GM21528 (cell line): ENCODE results near the gene PLVAP.
"Not testable (repeated sequence)": the region's sequence is repeated elsewhere in the genome, so short reads cannot be mapped to it uniquely, and the experiment has no call there.

ENCODE experiments used
- ATAC-seq: cut with Tn5 transposase; IDR thresholded peaks from one replicate; pipeline ENCODE4 v1.9.1; 2021; ENCODE audit warnings: mild to moderate bottlenecking, moderate library complexity; ENCODE audit not compliant: unreplicated experiment, low FRiP score

The PLVAP gene

GRCh38 chr19:17402982-17403855 is 26.1 kb upstream of the PLVAP start:
- no peak for ATAC-seq

- no peak for ATAC-seq
These were observed 24.5 kb upstream of the PLVAP start for GRCh38 chr19:17401628-17402027.

- no peak for ATAC-seq
These were observed 21.9 kb upstream of the PLVAP start for GRCh38 chr19:17398902-17399527.

GRCh38 chr19:17394891-17395415 is 17.8 kb upstream of the PLVAP start:
- no peak for ATAC-seq

GRCh38 chr19:17393914-17394313 is 16.8 kb upstream of the PLVAP start, which contains the start of gene CCDC194:
Gene CCDC194 (minus strand): TSS chr19:17394196. CDS start chr19:17394158, 38 bp downstream.
- ATAC-seq, result no peak

DNA sequence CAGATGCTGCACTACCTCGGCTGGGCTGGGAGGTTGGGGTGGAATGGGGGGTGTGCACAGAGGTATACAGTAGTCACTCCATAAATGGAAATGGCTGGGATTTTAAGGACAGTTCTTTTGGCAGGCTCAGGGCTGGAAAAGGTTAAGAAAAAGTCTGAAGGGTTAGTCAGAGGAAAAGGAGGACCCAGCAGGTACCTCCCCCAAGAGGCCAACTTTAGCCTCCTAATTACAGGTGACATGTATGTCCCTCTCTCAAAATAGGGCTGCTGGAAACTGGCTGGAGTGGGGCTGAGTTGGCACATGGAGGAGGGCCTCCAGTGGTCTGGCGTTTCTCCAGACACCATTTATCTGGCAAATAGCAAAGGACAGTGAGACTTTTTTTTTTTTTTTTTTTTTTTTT is 15.9 kb upstream of the PLVAP start:
- no peak for ATAC-seq

- peak; percentile 17 for ATAC-seq
These were observed 14.4 kb upstream of the PLVAP start for GRCh38 chr19:17391371-17392151.

GRCh38 chr19:17390665-17391370 is 13.7 kb upstream of the PLVAP start:
- ATAC-seq, result peak; percentile 67

- no peak for ATAC-seq
These were observed 13.0 kb upstream of the PLVAP start for GRCh38 chr19:17389957-17390664.

- no peak for ATAC-seq
These were observed 12.1 kb upstream of the PLVAP start for GRCh38 chr19:17389288-17389687.

DNA sequence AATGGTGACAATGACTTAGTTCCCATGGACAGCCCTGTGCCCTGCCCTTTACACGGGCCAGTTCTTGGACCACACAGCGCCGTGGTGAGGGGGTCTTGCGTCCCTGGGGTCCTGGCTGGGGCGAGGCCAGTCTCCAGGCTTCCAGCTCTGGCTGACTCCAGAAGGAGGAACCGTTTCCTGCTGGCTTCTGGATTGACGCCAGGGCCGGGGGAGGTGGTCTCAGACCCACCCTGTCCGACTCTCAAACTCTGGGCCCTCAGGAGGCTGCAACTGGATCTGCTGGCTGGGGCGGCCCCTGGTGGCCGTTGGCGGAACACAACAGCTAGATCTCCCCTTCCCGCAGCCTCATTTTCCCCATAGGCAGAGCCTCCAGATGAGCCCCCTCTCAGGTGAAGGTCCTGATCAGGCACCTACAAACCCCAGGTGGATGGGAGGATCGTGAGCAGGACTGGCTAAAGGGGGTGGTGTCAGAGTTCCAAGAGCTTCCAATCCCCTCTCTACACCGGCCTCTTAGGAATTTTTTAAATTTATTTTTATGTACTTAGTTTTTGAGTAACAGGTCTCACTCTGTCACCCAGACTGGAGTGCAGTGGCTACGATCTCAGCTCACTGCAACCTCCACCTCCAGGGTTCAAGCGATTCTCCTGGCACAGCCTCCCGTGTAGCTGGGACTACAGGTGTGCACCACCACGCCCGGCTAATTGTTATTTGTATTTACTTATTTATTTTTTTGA is 8.9 kb upstream of the PLVAP start:
- ATAC-seq, result no peak

- no peak for ATAC-seq
These were observed 3.4 kb upstream of the PLVAP start for GRCh38 chr19:17380426-17381138.

DNA sequence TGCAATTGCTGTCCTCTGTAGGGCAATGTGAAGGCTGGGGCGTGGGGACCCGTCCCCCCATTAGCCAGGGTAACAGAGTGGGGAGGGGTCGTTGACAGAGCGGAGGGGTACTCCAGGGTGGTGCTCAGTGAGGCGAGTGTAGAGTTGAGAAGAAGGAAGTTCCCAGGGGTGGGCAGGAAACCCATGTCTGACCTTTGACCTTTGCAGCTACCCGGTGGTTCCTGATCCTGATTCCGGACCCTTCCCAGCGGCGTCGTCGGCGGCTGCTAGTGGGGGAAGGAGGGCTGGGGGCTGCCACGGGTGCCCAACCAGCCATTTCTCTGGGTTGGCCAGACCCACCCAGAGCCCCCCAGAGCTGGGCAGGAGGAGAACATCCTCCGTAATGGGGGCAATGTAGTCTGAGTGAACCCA is 2.1 kb upstream of the PLVAP start:
- no peak for ATAC-seq

DNA sequence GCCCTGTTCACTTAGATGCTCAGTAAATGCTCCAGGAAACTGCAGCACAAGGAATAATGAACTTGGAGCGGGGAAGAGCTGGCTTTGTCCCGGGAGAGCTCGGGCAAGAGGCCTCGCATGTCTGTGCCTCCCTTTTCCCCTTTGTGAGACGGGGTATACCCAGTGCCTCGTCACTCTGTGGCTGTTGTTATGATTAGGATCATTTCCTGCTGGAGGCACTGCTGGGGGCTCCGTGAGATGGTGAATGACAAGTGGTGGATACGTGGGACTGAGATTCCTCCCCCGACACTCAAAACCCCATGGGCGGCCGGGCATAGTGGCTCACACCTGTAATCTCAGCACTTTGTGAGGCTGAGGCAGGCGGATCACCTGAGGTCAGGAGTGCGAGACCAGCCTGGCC is 1.1 kb upstream of the PLVAP start:
- no peak for ATAC-seq

DNA sequence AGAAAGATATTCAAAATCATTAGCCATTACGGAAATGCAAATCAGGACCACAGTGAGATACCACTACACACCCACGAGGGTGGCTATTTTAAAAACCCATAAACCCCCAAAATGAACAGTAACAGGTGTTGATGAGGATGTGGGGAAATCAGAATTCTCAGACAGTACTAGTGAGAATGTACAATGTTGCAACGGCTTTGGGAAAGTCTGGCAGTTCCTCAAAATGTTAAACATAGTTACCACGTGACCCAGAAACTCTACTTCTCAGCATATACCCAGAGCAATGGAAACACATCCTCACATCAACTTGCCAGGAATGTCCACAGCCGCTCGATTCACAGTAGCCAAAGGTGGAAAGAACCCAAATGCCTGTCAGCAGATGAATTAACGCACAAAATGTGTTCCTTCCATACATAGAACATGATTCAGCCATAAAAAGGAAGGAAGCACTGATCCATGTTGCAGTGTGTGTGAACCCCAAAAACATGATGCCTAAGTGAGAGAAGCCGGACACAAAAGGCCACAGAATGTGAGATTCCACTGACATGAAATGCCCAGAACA is 7.0 kb downstream of the PLVAP start:
- peak; percentile 82 for ATAC-seq

DNA sequence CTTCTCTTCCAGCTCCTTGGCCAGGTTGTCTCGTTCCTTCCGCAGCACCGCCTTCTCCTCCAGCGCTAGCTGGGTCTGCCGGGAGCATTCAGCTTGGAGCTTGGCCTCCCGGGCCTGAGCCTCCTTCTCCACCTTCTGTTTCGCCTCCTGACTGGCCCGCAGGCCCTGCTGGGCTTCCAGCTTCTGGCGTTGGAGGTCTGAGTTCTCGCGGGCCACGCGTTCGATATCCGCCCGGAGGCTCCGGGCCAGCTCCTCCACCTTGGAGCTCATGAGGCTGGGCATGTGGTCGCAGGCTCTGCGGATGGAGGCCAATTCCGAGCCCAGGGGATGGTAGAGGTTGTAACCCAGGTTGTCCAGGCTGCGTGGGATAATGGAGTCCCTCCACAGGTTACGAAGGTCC is 11.8 kb downstream of the PLVAP start:
- ATAC-seq, result no peak

DNA sequence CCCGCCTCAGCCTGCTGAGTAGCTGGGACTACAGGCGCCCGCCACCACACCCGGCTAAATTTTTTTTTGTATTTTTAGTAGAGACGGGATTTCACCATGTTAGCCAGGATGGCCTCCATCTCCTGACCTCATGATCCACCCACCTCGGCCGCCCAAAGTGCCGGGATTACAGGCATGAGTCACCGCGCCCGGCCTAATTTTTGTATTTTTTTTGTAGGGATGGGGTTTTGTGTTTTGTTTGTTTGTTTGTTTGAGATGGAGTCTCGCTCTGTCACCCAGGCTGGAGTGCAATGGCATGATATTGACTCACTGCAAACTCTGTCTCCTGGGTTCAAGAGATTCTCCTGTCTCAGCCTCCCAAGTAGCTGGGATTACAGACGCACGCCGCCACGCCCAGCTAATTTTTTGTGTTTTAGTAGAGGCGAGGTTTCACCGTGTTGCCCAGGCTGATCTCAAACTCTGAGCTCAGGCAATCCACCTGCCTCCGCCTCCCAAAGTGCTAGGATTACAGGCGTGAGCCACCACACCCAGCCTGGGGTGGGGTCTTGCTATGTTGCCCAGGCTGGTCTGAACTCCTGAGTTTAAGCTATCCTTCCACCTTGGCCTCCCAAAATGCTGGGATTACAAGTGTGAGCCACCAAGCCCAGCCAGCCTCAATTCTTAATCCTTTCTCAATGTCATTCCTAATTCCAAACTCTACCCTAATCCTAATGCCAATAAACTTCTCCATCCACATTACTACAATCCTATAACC is 13.1 kb downstream of the PLVAP start:
- not testable (repeated sequence) for ATAC-seq
